ENCODE results near the gene MEIKIN.

MEIKIN gene

DNA sequence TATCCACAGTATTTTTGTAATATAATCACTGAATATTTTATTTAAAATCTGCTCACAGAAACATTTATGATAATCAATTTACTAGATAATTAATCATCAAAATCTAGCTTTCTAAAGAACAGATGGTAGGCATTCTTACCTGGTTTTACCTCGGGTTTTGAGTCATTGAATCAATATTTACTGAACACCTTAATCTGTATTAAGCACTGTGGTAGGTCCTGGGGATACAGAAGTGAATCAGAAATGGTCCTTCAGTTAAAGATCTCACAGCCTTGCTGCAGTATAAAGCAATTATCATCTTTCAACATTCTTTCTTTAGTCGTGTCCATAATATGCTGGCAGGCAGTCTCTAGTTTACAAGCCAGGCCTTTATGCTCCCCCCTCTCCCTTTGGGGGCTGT, 2.0 kb upstream of the MEIKIN start:
- in situ Hi-C loops (cut with HindIII; ENCODE audit: low sequenced_read_pairs): no loop called here

DNA sequence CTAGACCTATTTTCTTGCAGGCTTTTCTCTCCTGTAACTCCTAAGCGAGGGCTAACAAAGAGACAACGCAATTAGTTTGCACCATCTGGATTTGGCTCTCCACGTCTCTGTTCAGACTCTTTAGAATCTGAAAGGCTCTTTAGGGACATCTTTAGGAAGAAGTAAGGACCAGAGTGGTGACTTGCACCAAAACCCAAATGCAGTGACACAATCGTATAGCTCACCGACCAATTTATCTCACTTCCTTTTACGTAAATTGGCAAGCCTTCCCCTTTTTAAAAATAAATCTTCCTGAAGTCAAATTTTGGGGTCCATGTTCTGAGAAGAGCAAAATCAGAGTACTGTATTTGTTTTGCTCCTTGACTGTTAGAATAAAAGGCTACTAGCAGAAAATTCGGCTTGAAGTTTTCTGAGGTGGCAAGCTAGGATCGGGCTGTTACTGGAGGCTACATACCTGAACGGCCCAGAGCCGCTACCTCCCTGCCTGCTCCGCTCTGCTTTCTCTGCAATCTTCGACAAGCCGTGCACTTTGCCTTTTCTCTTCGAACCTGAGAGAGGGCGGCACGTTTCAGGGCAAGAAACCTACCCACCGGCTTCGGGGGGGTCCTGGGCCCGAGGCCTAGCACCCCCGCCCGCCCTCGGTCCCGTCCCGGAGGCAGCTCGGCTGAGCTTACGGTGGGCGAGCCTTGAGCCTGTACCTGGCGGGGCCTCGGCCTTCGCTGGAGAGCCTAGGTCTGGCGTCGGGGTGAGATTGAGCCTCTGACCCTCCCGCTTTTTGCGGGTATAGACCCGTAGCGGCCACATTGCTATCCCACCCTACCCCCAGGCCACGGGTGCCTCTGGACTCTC, 537 bp downstream of the MEIKIN start:
- DNase-seq (ENCODE audit: low read depth): no peak
- TF ChIP-seq, protein P1, sequence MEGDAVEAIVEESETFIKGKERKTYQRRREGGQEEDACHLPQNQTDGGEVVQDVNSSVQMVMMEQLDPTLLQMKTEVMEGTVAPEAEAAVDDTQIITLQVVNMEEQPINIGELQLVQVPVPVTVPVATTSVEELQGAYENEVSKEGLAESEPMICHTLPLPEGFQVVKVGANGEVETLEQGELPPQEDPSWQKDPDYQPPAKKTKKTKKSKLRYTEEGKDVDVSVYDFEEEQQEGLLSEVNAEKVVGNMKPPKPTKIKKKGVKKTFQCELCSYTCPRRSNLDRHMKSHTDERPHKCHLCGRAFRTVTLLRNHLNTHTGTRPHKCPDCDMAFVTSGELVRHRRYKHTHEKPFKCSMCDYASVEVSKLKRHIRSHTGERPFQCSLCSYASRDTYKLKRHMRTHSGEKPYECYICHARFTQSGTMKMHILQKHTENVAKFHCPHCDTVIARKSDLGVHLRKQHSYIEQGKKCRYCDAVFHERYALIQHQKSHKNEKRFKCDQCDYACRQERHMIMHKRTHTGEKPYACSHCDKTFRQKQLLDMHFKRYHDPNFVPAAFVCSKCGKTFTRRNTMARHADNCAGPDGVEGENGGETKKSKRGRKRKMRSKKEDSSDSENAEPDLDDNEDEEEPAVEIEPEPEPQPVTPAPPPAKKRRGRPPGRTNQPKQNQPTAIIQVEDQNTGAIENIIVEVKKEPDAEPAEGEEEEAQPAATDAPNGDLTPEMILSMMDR (IDR thresholded peaks at IDR 0.05; ENCODE audit: low read depth, low read length, missing control alignments): no peak
- in situ Hi-C loops (cut with HindIII; ENCODE audit: low sequenced_read_pairs): no loop called here
- H3K4me3 ChIP-seq (ENCODE audit: low read depth, low read length): no peak overlapping the region

More for the DNA sequence above, 2.0 kb upstream of the MEIKIN start:
- no peak overlapping the region for H3K4me3 ChIP-seq (ENCODE audit: low read depth, low read length)
- TF ChIP-seq, protein P1 (IDR thresholded peaks at IDR 0.05; ENCODE audit: low read depth, low read length, missing control alignments): no peak
- DNase-seq (ENCODE audit: low read depth): no peak

DNA sequence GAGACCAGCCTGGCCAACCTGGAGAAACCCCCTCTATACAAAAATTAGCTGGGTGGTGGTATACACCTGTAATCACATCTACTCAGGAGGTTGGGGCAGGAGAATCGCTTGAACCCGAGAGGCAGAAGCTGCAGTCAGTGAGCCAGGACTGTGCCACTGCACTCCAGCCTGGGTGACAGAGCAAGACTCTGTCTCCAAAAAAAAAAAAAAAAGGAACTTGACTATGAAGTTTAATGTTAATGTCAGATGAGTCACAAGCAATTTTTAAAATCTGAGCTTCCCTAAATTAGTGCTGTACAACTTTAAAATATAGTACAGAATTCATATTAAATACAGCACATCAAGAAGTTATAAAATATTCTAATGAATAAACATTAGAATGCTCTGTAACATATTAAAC, 1.5 kb downstream of the MEIKIN start:
- no peak overlapping the region for H3K4me3 ChIP-seq (ENCODE audit: low read depth, low read length)
- TF ChIP-seq, protein P1 (IDR thresholded peaks at IDR 0.05; ENCODE audit: low read depth, low read length, missing control alignments): no peak
- in situ Hi-C loops (cut with HindIII; ENCODE audit: low sequenced_read_pairs): no loop called here

DNA sequence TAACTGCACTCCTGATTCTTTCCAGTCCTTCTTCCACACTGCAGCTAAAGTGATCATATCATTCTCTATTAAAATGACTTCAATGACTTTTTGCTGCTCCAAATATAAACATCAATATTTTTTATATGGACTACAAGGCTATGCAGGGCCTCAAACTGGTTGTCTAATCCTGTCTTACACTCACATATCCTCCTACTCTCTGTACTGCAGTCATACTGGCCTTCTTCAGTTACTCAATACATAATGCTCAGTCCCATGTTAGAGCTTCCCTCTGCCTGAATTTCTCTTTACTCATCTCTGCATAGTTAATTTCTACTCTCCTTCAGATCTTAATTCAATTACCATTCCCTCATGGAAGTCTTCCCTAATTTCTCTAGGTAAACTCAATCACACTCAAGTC, 3.4 kb downstream of the MEIKIN start:
- no peak overlapping the region for H3K4me3 ChIP-seq (ENCODE audit: low read depth, low read length)
- no peak for DNase-seq (ENCODE audit: low read depth)
- TF ChIP-seq, protein P1 (IDR thresholded peaks at IDR 0.05; ENCODE audit: low read depth, low read length, missing control alignments): no peak
- in situ Hi-C loops (cut with HindIII; ENCODE audit: low sequenced_read_pairs): no loop called here

More for the DNA sequence above, 1.5 kb downstream of the MEIKIN start:
- DNase-seq (ENCODE audit: low read depth): no peak

DNA sequence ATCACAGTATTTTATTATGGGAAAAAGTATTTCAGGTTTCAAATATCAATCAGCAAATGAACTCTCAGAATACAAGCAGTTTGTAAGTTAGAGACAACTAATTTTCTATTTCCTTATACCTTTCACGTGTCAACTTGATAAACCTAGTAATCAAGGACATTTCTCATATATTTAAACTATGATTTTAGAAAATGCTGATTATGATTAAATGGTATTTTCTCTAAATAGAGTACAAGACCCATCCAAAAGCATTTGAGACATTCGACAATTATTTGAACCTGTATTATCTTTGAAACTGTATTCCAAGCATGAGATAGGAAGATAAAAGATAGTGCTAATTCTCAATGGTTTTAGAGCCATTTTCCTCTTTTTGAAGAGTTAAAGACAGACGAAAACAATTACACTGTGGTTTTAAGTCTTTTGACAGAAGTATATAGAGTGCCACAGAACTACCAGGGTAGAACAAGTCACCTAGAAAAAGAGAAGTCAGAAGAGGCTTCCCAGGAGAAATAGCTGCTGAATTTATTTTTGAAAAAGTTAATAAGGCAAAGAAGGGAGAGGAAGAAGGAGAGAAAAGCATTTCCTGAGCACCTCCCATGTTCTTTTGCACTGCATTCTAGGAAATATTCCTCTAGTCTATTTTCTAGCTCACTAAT, 5.6 kb downstream of the MEIKIN start:
- TF ChIP-seq, protein P1 (IDR thresholded peaks at IDR 0.05; ENCODE audit: low read depth, low read length, missing control alignments): no peak
- no peak overlapping the region for H3K4me3 ChIP-seq (ENCODE audit: low read depth, low read length)
- in situ Hi-C loops (cut with HindIII; ENCODE audit: low sequenced_read_pairs): no loop called here
- no peak for DNase-seq (ENCODE audit: low read depth)

DNA sequence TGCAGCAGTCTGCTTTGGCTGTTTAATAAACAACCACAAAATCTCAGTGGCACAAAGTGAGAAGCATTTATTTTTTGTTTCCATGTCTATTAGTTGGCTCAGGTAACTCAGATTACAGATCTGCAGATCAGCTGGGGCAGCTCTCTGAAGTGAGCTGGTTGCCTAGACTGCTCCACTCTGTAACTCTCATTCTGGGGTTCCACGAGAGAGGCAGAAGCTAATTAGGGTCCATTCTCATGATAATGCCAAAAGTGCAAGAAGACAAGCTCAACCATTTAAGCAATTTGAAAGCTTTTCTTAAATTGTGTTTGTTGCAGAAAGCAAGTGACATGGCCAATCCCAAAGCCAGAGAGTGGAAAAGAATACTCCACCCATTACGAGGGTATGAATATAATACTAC, 13.2 kb downstream of the MEIKIN start:
- TF ChIP-seq, protein P1 (IDR thresholded peaks at IDR 0.05; ENCODE audit: low read depth, low read length, missing control alignments): no peak
- H3K4me3 ChIP-seq (ENCODE audit: low read depth, low read length): no peak overlapping the region
- in situ Hi-C loops (cut with HindIII; ENCODE audit: low sequenced_read_pairs): no loop called here
- no peak for DNase-seq (ENCODE audit: low read depth)
